SK-N-SH (cell line): ENCODE results near the gene HMG20A. TPM values are rescaled to one million over a fixed set of nuclear protein-coding genes. Genes with fewer than 3 reads are reported as not detected.

Experiments
- CTCF ChIA-PET: fragments of 300-600, 350-600 bp; formaldehyde crosslinking; extraction: SDS; loops from one replicate; lab custom pipeline; 2021; lab: Yijun Ruan, JAX
- POLR2A ChIA-PET: fragments of 350-600 bp; sonication (Branson Sonifier 250); formaldehyde crosslinking; extraction: SDS; loops from one replicate; lab custom pipeline; 2020; ENCODE audit warnings: antibody characterized with exemption, inconsistent platforms; lab: Yijun Ruan, JAX
- DNase-seq: peaks from one replicate; pipeline ENCODE4 v3.0.0; 2012
- H2AFZ ChIP-seq: fragments of 200-600 bp; sonication (generic); 2 replicates; pipeline ENCODE4 v1.8.1; 2016; ENCODE audit warnings: antibody characterized with exemption, mild to moderate bottlenecking, low read depth
- H3F3A ChIP-seq: fragments of 200-600 bp; sonication (generic); replicated peaks from 2 replicates; pipeline ENCODE3; 2016; ENCODE audit warnings: antibody characterized with exemption, mild to moderate bottlenecking; ENCODE audit not compliant: insufficient read depth
- H3K27ac ChIP-seq, 2 experiments: fragments of 200-500 bp in 1 of 2; fragments of 200-600 bp in 1 of 2; sonication (Bioruptor generic) in 1 of 2; sonication (generic), shearing (Covaris generic) in 1 of 2; 2 replicates each; pipeline versions ENCODE4 v1.5.1 to v1.6.1; 2014 to 2016; ENCODE audit warnings: low read depth in 2 of 2, inconsistent platforms in 1 of 2, low read length in 1 of 2, mild to moderate bottlenecking in 1 of 2, mixed read lengths in 1 of 2
- H3K27me3 ChIP-seq: fragments of 200-600 bp; sonication (generic), shearing (Covaris generic); 2 replicates; pipeline ENCODE4 v1.6.1; 2016; ENCODE audit warnings: mixed run types; ENCODE audit not compliant: insufficient read depth
- H3K36me3 ChIP-seq, 2 experiments: fragments of 200-500 bp in 1 of 2; fragments of 200-600 bp in 1 of 2; sonication (Bioruptor generic) in 1 of 2; sonication (generic) in 1 of 2; replicated peaks in 1 of 2; 2 replicates each; pipeline versions ENCODE3 to v1.5.1; 2014 to 2016; ENCODE audit warnings: low read length in 1 of 2, mild to moderate bottlenecking in 1 of 2; ENCODE audit not compliant: insufficient read depth in 2 of 2, control insufficient read depth in 1 of 2
- H3K4me1 ChIP-seq, 2 experiments: fragments of 200-500 bp in 1 of 2; fragments of 200-600 bp in 1 of 2; sonication (Bioruptor generic) in 1 of 2; sonication (generic), shearing (Covaris generic) in 1 of 2; 2 replicates each; pipeline versions ENCODE4 v1.5.1 to v1.6.1; 2014 to 2016; ENCODE audit warnings: low read depth in 1 of 2, low read length in 1 of 2, mixed run types in 1 of 2; ENCODE audit not compliant: insufficient read depth in 2 of 2, control insufficient read depth in 1 of 2
- H3K4me2 ChIP-seq: fragments of 200-600 bp; sonication (generic), shearing (Covaris generic); 2 replicates; pipeline ENCODE4 v1.6.1; 2017; ENCODE audit warnings: mixed run types
- H3K4me3 ChIP-seq, 2 experiments: fragments of 200-500 bp in 1 of 2; fragments of 200-600 bp in 1 of 2; sonication (Bioruptor generic) in 1 of 2; sonication (generic), shearing (Covaris generic) in 1 of 2; 2 replicates each; pipeline versions ENCODE4 v1.5.1 to v1.8.1; 2014 to 2016; ENCODE audit warnings: low read depth in 2 of 2, inconsistent platforms in 1 of 2, low read length in 1 of 2, mild to moderate bottlenecking in 1 of 2, mixed read lengths in 1 of 2, moderate library complexity in 1 of 2
- H3K79me2 ChIP-seq: fragments of 200-600 bp; sonication (generic); 2 replicates; pipeline ENCODE4 v1.8.1; 2017; ENCODE audit warnings: mild to moderate bottlenecking; ENCODE audit not compliant: insufficient read depth
- H3K9ac ChIP-seq: fragments of 200-600 bp; sonication (generic); 2 replicates; pipeline ENCODE4 v1.6.1; 2017; ENCODE audit warnings: mixed run types
- H3K9me2 ChIP-seq: fragments of 200-600 bp; sonication (generic); 2 replicates; pipeline ENCODE4 v1.6.1; 2017; ENCODE audit warnings: mixed run types
- H3K9me3 ChIP-seq: fragments of 200-600 bp; sonication (generic); 2 replicates; pipeline ENCODE4 v1.6.1; 2017; ENCODE audit warnings: mixed run types, mild to moderate bottlenecking, moderate library complexity
- H4K20me1 ChIP-seq: fragments of 200-600 bp; sonication (generic); 2 replicates; pipeline ENCODE4 v1.6.1; 2017; ENCODE audit warnings: mild to moderate bottlenecking, mixed run types; ENCODE audit not compliant: insufficient read depth
- CHD2 ChIP-seq: fragments of 150-350 bp; IDR thresholded peaks from 2 replicates; pipeline ENCODE4 v1.6.1; 2018; ENCODE audit warnings: low read length; ENCODE audit not compliant: partially characterized antibody
- EP300 ChIP-seq, 2 experiments: IDR thresholded peaks; 2 replicates each; pipeline versions ENCODE4 v1.4.0 to v1.6.1; 2012; ENCODE audit warnings: borderline replicate concordance in 1 of 2, low read depth in 1 of 2, low read length in 1 of 2
- FOSL2 ChIP-seq: IDR thresholded peaks from 2 replicates; pipeline ENCODE4 v1.4.0; 2012; ENCODE audit warnings: low read depth, mild to moderate bottlenecking, moderate library complexity, borderline replicate concordance
- GABPA ChIP-seq: IDR thresholded peaks from 2 replicates; pipeline ENCODE4 v1.4.0; 2012; ENCODE audit warnings: low read depth, mild to moderate bottlenecking
- GATA2 ChIP-seq: sonication (generic); formaldehyde crosslinking; IDR thresholded peaks from 2 replicates; pipeline ENCODE4 v1.5.0; 2020; ENCODE audit warnings: mild to moderate bottlenecking, missing genetic modification reagents
- JUND ChIP-seq: IDR thresholded peaks from 2 replicates; pipeline ENCODE4 v1.4.0; 2012
- NFIC ChIP-seq: IDR thresholded peaks from 2 replicates; pipeline ENCODE4 v1.4.0; 2012; ENCODE audit warnings: borderline replicate concordance
- RCOR1 ChIP-seq: fragments of 150-350 bp; IDR thresholded peaks from 2 replicates; pipeline ENCODE4 v1.6.1; 2017; ENCODE audit warnings: antibody characterized with exemption, low read length
- RFX5 ChIP-seq: IDR thresholded peaks from 2 replicates; pipeline ENCODE4 v1.6.1; 2012; ENCODE audit warnings: mild to moderate bottlenecking, improper control_type of control experiment, low read length
- TAF1 ChIP-seq: IDR thresholded peaks from 2 replicates; pipeline ENCODE4 v1.6.1; 2012; ENCODE audit warnings: low read depth, mild to moderate bottlenecking, low read length, moderate library complexity, borderline replicate concordance
- TCF12 ChIP-seq: IDR thresholded peaks from 2 replicates; pipeline ENCODE4 v1.4.0; 2012
- YY1 ChIP-seq: IDR thresholded peaks from 2 replicates; pipeline ENCODE4 v1.4.0; 2012; ENCODE audit warnings: low read depth, mild to moderate bottlenecking
- WGBS: methylation state at CpG from one replicate; pipeline ENCODE4 v1.1.6; 2017; ENCODE audit warnings: low lambda C conversion rate; 5-methylcytosine and 5-hydroxymethylcytosine counted together
- polyA plus RNA-seq, 3 experiments: library from polyadenylated mRNA; depleted of rRNA; stranded (reverse); fragments of >200 nt; gene quantifications; 2 replicates each; pipeline ENCODE4 v1.2.3, GENCODE V29; 2012
- TF ChIP-seq, protein P1 (sequence below): fragments of 150-350 bp; IDR thresholded peaks from 2 replicates; pipeline ENCODE4 v1.6.1; 2017; ENCODE audit warnings: antibody characterized with exemption, low read length, low read depth, borderline replicate concordance
- TF ChIP-seq, protein P2 (sequence below): fragments of 200-600 bp; sonication (generic); IDR thresholded peaks from 2 replicates; pipeline ENCODE4 v1.6.1; 2017; ENCODE audit warnings: antibody characterized with exemption, mild to moderate bottlenecking, moderate library complexity
- TF ChIP-seq, protein P3 (sequence below): IDR thresholded peaks from 2 replicates; pipeline ENCODE4; 2012
- TF ChIP-seq, protein P4 (sequence below): IDR thresholded peaks from 2 replicates; pipeline ENCODE4 v1.4.0; 2012; ENCODE audit warnings: low read depth

HMG20A gene
- polyA plus RNA-seq, 1 of the 3 experiments (the other 2 are of a cell fraction), result 27.7 TPM

DNA sequence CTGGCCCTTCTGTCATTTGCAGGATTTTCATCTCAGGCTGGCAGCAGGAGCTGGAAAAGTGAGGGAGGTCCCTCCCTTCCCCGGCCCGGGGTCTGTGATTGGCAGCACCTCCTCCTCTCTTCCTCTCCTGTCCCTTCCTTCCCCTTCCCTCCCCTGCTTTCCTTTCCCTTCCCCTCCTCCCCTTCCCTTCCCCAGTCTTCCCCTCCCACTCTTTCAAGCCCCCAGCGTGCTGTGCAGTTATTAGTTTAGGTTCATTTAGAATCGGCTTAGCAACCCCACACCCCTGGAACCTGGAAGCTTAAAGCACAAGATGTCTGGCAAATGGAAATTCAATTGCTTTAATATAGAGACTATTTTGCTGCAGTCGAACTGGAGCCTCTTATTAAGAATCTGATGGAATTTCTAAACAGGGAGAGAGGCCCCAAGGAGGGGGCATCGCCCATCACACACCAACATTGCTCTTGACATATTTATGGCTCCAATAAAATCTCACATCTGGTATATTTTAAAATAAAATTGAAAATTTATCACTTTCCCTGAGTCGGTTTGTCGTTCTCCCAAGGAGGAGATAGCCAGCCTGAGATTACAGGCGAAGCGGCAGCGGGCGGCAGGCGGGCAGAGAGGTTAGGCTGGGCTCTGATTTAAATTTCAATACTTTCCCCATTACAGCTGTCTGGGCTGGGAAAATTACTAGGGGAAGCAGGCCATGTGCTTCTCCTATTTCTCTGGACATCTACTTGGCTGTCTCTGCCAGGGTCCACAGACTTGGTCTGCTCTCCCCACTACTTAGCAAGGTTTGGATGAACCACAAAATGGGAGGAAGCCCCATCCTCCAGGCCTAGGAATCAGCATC, 113.1 kb downstream of the HMG20A start:
- no peak for TF ChIP-seq EP300 (IDR thresholded peaks at IDR 0.05; ENCODE audit: borderline replicate concordance in 1 of 2, low read depth in 1 of 2, low read length in 1 of 2)
- no peak for TF ChIP-seq GATA2 (CRISPR knock-in tag)
- no peak for TF ChIP-seq NFIC
- TF ChIP-seq CHD2, result no peak
- TF ChIP-seq, protein P1, sequence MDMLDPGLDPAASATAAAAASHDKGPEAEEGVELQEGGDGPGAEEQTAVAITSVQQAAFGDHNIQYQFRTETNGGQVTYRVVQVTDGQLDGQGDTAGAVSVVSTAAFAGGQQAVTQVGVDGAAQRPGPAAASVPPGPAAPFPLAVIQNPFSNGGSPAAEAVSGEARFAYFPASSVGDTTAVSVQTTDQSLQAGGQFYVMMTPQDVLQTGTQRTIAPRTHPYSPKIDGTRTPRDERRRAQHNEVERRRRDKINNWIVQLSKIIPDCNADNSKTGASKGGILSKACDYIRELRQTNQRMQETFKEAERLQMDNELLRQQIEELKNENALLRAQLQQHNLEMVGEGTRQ, result no peak
- 0 out of 2 replicates have a peak, but pooled peaks have one; percentile 13 for TF ChIP-seq RCOR1
- TF ChIP-seq YY1, result no peak
- TF ChIP-seq, protein P2, sequence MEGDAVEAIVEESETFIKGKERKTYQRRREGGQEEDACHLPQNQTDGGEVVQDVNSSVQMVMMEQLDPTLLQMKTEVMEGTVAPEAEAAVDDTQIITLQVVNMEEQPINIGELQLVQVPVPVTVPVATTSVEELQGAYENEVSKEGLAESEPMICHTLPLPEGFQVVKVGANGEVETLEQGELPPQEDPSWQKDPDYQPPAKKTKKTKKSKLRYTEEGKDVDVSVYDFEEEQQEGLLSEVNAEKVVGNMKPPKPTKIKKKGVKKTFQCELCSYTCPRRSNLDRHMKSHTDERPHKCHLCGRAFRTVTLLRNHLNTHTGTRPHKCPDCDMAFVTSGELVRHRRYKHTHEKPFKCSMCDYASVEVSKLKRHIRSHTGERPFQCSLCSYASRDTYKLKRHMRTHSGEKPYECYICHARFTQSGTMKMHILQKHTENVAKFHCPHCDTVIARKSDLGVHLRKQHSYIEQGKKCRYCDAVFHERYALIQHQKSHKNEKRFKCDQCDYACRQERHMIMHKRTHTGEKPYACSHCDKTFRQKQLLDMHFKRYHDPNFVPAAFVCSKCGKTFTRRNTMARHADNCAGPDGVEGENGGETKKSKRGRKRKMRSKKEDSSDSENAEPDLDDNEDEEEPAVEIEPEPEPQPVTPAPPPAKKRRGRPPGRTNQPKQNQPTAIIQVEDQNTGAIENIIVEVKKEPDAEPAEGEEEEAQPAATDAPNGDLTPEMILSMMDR, result no peak
- TF ChIP-seq, protein P3, sequence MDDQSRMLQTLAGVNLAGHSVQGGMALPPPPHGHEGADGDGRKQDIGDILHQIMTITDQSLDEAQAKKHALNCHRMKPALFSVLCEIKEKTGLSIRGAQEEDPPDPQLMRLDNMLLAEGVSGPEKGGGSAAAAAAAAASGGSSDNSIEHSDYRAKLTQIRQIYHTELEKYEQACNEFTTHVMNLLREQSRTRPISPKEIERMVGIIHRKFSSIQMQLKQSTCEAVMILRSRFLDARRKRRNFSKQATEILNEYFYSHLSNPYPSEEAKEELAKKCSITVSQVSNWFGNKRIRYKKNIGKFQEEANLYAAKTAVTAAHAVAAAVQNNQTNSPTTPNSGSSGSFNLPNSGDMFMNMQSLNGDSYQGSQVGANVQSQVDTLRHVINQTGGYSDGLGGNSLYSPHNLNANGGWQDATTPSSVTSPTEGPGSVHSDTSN, result peak; percentile 16; the same call in 1 of the 2 replicates
- TF ChIP-seq TCF12, result no peak
- TF ChIP-seq RFX5, result no peak
- TF ChIP-seq, protein P4, sequence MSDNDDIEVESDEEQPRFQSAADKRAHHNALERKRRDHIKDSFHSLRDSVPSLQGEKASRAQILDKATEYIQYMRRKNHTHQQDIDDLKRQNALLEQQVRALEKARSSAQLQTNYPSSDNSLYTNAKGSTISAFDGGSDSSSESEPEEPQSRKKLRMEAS, result no peak
- TF ChIP-seq FOSL2, result no peak
- TF ChIP-seq JUND, result no peak
- TF ChIP-seq GABPA, result no peak
- TF ChIP-seq TAF1, result no peak
- Histone ChIP-seq H3K9me2 (no peaks in the 10 kb centered on the region), H3K4me2 (no peak overlapping the region), H3K4me3 (no peak overlapping the region), H3K27ac (no peak overlapping the region), H2AFZ (no peak overlapping the region), H3K9ac (no peak overlapping the region), H3K79me2 (no peaks in the 10 kb centered on the region), H3K9me3 (no peaks in the 10 kb centered on the region), H3K36me3 (no peaks in the 10 kb centered on the region), H4K20me1 (no peaks in the 10 kb centered on the region), H3K27me3 (no peaks in the 10 kb centered on the region), H3K4me1 (peaks cover 0 to 27% of the 10 kb centered on the region in 2 experiments; a peak in 1 of 4 replicates), H3F3A (no peaks in the 10 kb centered on the region)
- POLR2A ChIA-PET, result no interaction called here
- 52% methylated on average over 13 of the region's 13 CpGs for WGBS
- CTCF ChIA-PET, result interaction anchor here (1.0 to 3.3 kb wide), 2 partner anchors 10 to 415 kb away, joined by 6 to 13 read pairs; no protein-coding TSS in a partner anchor
- DNase-seq, result no peak

Other genes with a start within 250 kb of the HMG20A start
- 9.0 and 13.0 TPM in 2 replicates for gene PEAK1, start 784 bp upstream of the HMG20A start, polyA plus RNA-seq (2012; rRNA removed)
- 0.29 and 0.56 TPM in 2 replicates for gene LINGO1, start 212.0 kb downstream of the HMG20A start, polyA plus RNA-seq (2012; rRNA removed)